Effector memory CD8-positive, alpha-beta T cell (primary cell): ENCODE results near the gene METTL3.
A peak's percentile ranks its signal among the peaks of the same experiment; 100 is the strongest.

ENCODE experiments used
- ATAC-seq: fragments of 150-1000 bp; cut with Tn5 transposase; replicated peaks from 2 replicates; pipeline ENCODE4 v1.10.0; 2021; ENCODE audit warnings: mild to moderate bottlenecking, moderate library complexity
- DNase-seq, 3 experiments: peaks; one replicate each; pipeline ENCODE4 v3.0.0; 2021
- H3K27ac Mint-ChIP-seq, 2 donors: one replicate each; pipeline ENCODE4 v1.8.0; 2022; ENCODE audit warnings: mild to moderate bottlenecking in 2 of 2, mixed read lengths in 2 of 2, moderate library complexity in 2 of 2
- H3K27me3 Mint-ChIP-seq, 2 donors: one replicate each; pipeline ENCODE4 v1.8.0; 2022; ENCODE audit warnings: mixed read lengths in 2 of 2
- H3K36me3 Mint-ChIP-seq: one replicate; pipeline ENCODE4 v1.8.0; 2022; ENCODE audit warnings: mild to moderate bottlenecking, moderate library complexity, mixed read lengths; ENCODE audit not compliant: insufficient read depth
- H3K4me1 Mint-ChIP-seq, 2 donors: one replicate each; pipeline ENCODE4 v1.8.0; 2022; ENCODE audit warnings: low read depth in 2 of 2, mixed read lengths in 2 of 2
- H3K4me3 Mint-ChIP-seq, 2 donors: one replicate each; pipeline ENCODE4 v1.8.0; 2022; ENCODE audit warnings: mild to moderate bottlenecking in 2 of 2, mixed read lengths in 2 of 2, moderate library complexity in 2 of 2
- H3K9me3 Mint-ChIP-seq, 2 donors: one replicate each; pipeline ENCODE4 v1.8.0; 2022; ENCODE audit warnings: mixed read lengths in 2 of 2

The METTL3 gene

DNA sequence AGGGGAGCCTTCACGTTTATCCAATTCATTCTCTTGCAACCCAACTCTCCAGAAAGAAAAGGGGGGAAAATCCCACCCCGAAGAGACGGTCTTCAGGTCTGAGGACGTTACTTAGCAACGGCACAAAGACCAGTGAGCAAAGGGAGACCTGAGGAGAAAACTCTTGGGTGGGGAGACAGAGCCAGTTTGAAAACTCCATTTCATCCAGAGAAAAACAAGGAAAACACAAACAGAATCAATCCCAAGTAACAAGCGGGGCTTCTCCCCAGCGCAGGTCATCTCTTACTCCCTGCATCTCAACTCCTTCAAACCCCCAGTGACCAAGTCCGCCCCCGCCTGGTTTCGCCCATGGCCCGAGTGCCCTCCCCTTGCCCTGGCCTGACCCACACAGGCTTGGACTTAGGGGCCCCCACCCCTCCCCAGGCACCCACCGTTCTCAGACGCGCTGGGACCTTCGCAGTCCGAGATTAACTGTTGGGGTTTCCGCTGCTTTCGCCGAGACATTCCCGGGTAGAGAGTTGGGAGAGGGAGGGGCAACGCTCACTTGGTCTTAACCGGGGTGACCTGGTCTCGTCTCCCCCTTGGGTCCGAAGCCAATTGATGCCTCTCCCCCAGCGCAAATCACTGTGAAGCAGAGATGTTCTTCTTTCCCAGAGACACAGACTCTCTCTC, 25.4 kb upstream of the METTL3 start:
- H3K36me3 Mint-ChIP-seq, result no peaks in the 10 kb centered on the region
- H3K27ac Mint-ChIP-seq, result no peak overlapping the region
- H3K4me1 Mint-ChIP-seq, result peaks cover 0 to 4% of the 10 kb centered on the region in 2 donors
- peaks cover 62 to 69% of the 10 kb centered on the region in 2 donors for H3K27me3 Mint-ChIP-seq
- no peak for ATAC-seq
- DNase-seq, result no peak
- H3K4me3 Mint-ChIP-seq, result no peak overlapping the region
- no peaks in the 10 kb centered on the region for H3K9me3 Mint-ChIP-seq

- no peak for DNase-seq
- no peak overlapping the region for H3K27ac Mint-ChIP-seq
- H3K27me3 Mint-ChIP-seq, result peaks cover 66 to 69% of the 10 kb centered on the region in 2 donors
- H3K4me1 Mint-ChIP-seq, result peaks cover 0 to 4% of the 10 kb centered on the region in 2 donors
- no peaks in the 10 kb centered on the region for H3K36me3 Mint-ChIP-seq
- H3K9me3 Mint-ChIP-seq, result no peaks in the 10 kb centered on the region
- no peak for ATAC-seq
- no peak overlapping the region for H3K4me3 Mint-ChIP-seq
Measured at GRCh38 chr14:21535545-21536417, 24.6 kb upstream of the METTL3 start.

- no peaks in the 10 kb centered on the region for H3K36me3 Mint-ChIP-seq
- no peak overlapping the region for H3K4me3 Mint-ChIP-seq
- H3K9me3 Mint-ChIP-seq, result no peaks in the 10 kb centered on the region
- H3K27me3 Mint-ChIP-seq, result peaks cover 64 to 66% of the 10 kb centered on the region in 2 donors
- peaks cover 0 to 4% of the 10 kb centered on the region in 2 donors for H3K4me1 Mint-ChIP-seq
- DNase-seq (no peak), ATAC-seq (no peak)
- no peak overlapping the region for H3K27ac Mint-ChIP-seq
Measured at GRCh38 chr14:21534576-21534975, 23.4 kb upstream of the METTL3 start.

DNA sequence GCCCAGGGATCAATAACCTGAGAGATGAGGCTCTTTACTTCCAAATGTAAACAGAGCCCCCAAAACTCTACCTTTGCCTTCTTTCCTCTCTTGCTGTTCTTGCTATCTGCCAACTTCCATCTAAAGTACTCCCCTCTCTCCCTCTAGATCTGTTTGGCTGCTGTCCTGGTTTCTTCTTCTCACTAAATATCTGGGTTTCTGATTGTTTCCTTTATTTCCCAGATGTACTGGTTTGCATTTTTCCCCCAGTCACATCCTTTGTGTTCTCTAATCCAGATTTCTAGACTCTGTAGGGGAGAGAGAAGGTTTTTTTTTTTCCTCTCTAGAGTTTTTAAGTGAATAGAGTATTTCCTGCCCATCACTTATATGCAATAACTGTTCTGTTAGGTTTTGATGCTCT, 22.2 kb upstream of the METTL3 start:
- Mint-ChIP-seq H3K27ac (no peak overlapping the region), H3K9me3 (no peaks in the 10 kb centered on the region), H3K4me1 (peaks cover 0 to 4% of the 10 kb centered on the region in 2 donors), H3K27me3 (peaks cover 52 to 53% of the 10 kb centered on the region in 2 donors), H3K36me3 (no peaks in the 10 kb centered on the region), H3K4me3 (no peak overlapping the region)
- DNase-seq, result no peak
- ATAC-seq, result no peak

GRCh38 chr14:21529515-21529914, 18.4 kb upstream of the METTL3 start:
- Mint-ChIP-seq H3K9me3 (no peaks in the 10 kb centered on the region), H3K4me1 (peaks cover 4 to 9% of the 10 kb centered on the region in 2 donors), H3K36me3 (no peaks in the 10 kb centered on the region), H3K4me3 (no peak overlapping the region), H3K27me3 (peaks cover 15 to 21% of the 10 kb centered on the region in 2 donors), H3K27ac (no peak overlapping the region)
- no peak for DNase-seq
- ATAC-seq, result no peak

DNA sequence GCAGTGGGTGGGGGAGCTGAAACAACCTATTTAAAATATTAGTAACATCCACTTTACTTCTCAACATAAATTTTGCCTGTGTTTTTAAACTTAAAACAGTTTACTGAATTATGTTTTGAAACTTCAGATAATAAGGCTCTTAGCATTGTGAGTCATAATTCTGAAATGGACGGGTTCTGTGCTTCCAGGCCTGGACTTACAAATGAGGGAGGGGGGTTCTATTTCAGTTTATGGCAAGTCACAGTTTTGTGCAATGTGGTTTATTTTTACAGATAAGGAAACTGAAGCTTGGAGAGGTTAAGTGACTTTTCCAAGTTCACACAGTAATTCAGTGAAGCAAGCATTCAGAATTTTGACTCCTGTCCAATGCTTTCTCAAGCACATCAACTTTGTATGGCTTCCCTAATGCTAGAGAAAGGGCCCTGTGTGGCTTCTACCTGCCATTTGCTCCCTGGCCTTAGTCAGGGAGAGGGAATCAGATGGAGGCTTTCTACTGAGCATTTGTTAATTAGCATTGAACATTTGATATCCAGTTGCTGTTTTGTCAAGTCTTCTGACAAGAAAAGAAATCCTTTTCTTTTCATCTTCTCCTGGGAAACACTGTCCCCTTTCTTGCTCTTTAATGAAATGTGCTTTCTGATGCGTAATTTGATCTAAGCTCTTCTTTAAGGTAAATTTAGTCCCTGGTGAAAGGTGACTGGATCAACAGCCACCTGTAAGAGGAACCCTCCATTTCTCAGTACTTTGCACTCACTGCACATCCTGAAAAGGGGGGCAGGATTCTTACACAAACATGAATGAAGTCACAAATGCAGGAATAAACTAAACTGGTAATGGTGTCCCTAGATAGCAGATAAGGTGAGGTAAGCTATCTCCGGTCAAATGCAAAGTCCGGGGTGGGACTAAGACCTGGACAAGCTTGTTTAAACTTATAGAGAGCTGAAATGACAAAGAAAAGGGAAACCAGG, 17.5 kb upstream of the METTL3 start:
- Mint-ChIP-seq H3K4me3 (no peak overlapping the region), H3K27me3 (peaks cover 9 to 17% of the 10 kb centered on the region in 2 donors), H3K27ac (no peak overlapping the region), H3K9me3 (no peaks in the 10 kb centered on the region), H3K36me3 (no peaks in the 10 kb centered on the region), H3K4me1 (peaks cover 4 to 10% of the 10 kb centered on the region in 2 donors)
- DNase-seq, result no peak
- no peak for ATAC-seq

- H3K4me1 Mint-ChIP-seq, result peaks cover 4 to 10% of the 10 kb centered on the region in 2 donors
- no peaks in the 10 kb centered on the region for H3K9me3 Mint-ChIP-seq
- ATAC-seq, result no peak
Measured at GRCh38 chr14:21527318-21527679, 16.2 kb upstream of the METTL3 start.

DNA sequence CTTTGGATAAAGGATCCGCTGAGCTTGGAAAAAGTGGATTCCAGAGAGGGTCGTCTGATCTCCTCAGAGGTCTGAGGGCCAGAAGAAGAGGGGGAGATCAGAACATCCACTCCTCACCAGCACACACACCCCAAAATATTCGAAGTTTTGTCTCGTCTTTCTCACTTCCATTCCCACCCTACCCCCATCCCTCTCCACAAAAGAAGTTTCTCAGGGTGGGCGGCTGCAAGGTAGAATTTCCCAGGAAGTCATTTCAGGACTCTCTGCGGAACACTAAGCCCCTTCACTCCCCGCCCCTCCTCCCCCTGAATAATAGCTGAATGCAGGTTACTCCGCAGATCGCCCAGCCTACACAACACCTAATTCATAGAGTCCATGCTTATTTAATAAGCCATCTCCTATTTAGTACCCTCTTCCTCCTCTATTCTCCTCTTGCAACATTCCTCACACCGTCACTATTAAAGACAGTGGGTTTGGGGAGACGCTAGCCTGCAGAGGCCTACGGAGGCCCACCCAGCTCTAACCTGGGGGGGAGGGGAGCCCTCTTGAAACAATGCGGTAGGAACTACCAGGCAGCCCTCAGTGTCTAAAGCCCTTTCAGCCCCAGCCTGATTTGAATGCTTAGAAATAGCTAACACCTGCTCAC, 15.7 kb upstream of the METTL3 start:
- Mint-ChIP-seq H3K9me3 (no peaks in the 10 kb centered on the region), H3K4me3 (peak overlapping the region; percentile 69 to 90), H3K36me3 (no peaks in the 10 kb centered on the region), H3K27me3 (peaks cover 2 to 6% of the 10 kb centered on the region in 2 donors), H3K27ac (no peak overlapping the region), H3K4me1 (peaks cover 4 to 10% of the 10 kb centered on the region in 2 donors)
- DNase-seq (no peak), ATAC-seq (no peak)

More at GRCh38 chr14:21527318-21527679, 16.2 kb upstream of the METTL3 start:
- no peaks in the 10 kb centered on the region for H3K36me3 Mint-ChIP-seq
- H3K27me3 Mint-ChIP-seq, result peaks cover 7 to 11% of the 10 kb centered on the region in 2 donors
- peak overlapping the region; percentile 69 to 90 for H3K4me3 Mint-ChIP-seq
- DNase-seq, result no peak
- H3K27ac Mint-ChIP-seq, result no peak overlapping the region

DNA sequence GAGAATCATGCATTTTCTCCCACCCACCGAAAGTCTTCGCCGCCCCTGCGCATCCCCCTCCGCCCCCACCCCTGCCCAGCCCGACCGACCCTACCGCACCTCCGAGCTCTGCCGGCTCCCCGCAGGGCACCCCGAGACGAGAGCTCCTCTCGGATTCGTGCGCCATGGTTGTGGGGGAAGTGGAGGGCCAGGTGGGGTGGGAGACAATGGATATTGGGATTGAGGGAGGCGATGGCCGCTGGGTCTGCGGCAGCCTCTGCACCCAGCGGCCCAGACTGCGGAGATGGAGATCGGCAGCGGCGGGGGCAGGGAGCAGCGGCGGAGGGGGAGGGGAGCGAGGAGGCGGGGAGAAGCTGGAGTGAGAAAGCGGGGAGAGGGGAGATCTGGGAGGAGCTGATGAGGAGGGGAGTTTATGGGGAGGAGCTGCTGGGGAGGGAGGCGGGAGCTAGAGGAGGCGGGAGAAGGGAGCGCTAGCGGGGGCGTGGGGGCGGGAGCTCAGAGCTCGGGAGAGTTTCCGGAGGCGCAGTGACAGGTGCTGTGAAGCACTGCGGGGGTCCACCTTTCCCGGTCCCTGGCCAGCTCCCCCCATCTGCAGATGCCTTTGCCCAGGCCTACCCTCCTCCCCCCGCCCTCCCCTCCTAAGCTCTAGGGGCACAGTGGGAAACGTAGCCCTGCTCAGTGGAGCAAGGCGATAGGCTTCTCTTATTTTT, 15.0 kb upstream of the METTL3 start, which contains the start of gene SALL2:
Gene SALL2, minus strand, starts transcription at position 385 of the 710 bp plus-strand sequence. Its CDS starts 219 bp downstream, at position 166.
- Mint-ChIP-seq H3K27me3 (peaks cover 0 to 5% of the 10 kb centered on the region in 2 donors), H3K9me3 (no peaks in the 10 kb centered on the region), H3K4me1 (peaks cover 4 to 10% of the 10 kb centered on the region in 2 donors), H3K36me3 (no peaks in the 10 kb centered on the region), H3K4me3 (peak within 1 kb of the TSS; percentile 69 to 90), H3K27ac (peak within 1 kb of the TSS in 1 of 2 donors; percentile 3)
- peak; percentile 17 to 34 (median 26) for DNase-seq
- peak; percentile 82 for ATAC-seq

DNA sequence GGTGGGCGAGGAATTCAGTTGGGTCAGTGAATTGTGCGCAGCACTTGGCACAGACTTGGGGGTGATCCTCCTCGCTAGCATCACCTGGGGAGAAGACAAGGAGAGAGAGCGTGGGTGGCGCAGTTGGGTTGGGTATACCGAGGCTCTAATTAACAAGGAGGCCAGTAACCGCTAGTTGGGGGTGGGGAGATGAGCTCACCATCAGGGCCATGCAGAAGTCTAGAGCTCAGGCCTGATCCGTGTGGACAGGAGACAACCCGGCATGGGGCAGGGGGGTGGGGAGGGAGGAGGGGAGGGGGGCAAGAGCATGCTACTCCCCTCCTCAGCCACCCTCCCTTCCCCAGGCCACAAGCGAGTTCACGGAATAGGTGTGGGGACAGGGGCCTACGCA, 14.4 kb upstream of the METTL3 start:
- peak overlapping the region in 1 of 2 donors; percentile 3 for H3K27ac Mint-ChIP-seq
- H3K36me3 Mint-ChIP-seq, result no peaks in the 10 kb centered on the region

DNA sequence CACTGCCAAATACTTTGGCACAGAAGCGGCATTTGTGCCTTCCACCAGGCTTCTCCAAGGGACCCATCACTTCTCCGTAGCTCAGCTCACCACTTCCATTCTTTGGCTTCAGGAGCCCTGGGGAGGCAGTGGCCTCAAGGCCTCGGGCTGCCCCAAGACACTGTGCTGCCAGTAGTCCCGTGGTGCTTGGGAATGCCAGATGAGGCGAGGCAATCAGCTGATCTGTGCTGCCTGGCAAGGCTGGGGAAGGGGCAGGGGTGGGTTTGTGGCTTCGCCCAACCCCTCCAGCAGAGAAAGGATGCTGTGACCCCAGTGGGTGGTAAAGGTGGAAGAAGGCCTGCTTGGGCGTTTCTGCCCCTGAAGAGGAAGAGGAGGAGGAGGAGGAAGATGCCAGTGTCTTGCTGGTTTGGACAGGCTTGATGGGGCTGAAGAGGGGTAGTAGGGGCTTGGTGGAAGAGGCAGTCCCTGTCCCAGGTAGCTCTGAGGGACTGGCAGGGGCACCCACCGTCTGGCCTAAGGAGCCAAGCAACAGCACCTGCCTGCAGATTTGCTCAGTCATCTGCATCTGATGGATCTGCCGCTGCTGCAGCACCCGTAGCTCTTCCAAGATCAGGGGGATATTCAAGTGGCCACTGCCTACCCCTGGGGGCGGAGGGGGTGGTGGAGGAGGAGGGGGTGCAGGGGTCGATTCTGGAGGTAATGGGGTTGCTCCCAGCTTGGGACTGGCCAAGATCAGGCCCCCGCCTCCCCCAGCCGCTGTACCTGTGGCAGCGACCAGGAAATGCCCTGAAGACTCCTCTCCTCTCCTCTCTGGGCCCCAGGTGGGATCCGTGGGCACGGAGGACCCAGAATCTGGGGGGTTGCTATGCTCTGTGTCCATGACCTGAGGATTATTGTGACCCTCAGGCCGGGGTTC, 13.7 kb upstream of the METTL3 start:
- peaks cover 4 to 10% of the 10 kb centered on the region in 2 donors for H3K4me1 Mint-ChIP-seq
- DNase-seq (no peak), ATAC-seq (no peak)
- H3K27me3 Mint-ChIP-seq, result no peaks in the 10 kb centered on the region
- no peaks in the 10 kb centered on the region for H3K9me3 Mint-ChIP-seq
- peak overlapping the region; percentile 69 to 90 for H3K4me3 Mint-ChIP-seq
- H3K36me3 Mint-ChIP-seq, result no peaks in the 10 kb centered on the region
- peak overlapping the region in 1 of 2 donors; percentile 84 for H3K27ac Mint-ChIP-seq

More for the DNA sequence above, 14.4 kb upstream of the METTL3 start:
- ATAC-seq, result no peak
- Mint-ChIP-seq H3K27me3 (no peaks in the 10 kb centered on the region), H3K4me1 (peaks cover 4 to 10% of the 10 kb centered on the region in 2 donors), H3K4me3 (peak overlapping the region; percentile 69 to 90), H3K9me3 (no peaks in the 10 kb centered on the region)
- no peak for DNase-seq
